Measurements from ENCODE around the gene MUC6.

DNA sequence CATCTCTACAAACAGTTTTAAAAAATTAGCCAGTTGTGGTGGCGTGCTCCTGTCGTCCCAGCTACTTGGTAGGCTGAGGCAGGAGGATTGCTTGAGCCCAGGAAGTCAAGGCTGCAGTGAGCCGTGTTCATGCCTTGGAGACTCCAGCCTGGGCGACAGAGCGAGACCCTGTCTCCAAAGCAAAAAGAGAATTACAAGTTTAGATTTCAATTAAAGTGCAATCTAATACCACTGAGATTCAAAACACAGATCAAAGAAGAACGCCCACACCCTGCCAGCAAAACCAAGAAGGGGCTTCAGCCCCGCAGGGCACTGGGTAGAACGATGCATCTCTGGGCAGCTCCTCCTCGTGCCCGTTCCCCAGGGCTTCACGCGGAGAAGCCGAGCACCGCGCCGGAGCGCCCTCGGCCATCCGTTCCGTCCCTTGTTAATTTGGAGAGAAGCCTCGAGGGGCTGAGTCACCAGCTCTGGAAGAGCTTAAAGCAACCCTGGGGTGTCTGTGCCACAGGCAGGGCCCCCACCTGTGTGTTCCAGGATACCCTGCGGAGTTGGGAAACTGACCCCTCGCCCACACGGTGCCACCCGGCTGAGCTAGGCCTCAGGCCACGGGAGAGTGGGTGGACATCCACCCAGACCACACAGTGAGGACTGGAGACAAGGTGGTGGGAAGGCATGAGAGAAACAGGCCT lies 63.9 kb downstream of the MUC6 start:
- no peak for TF ChIP-seq POLR2A (IDR thresholded peaks at IDR 0.05)
- TF ChIP-seq, protein P1, sequence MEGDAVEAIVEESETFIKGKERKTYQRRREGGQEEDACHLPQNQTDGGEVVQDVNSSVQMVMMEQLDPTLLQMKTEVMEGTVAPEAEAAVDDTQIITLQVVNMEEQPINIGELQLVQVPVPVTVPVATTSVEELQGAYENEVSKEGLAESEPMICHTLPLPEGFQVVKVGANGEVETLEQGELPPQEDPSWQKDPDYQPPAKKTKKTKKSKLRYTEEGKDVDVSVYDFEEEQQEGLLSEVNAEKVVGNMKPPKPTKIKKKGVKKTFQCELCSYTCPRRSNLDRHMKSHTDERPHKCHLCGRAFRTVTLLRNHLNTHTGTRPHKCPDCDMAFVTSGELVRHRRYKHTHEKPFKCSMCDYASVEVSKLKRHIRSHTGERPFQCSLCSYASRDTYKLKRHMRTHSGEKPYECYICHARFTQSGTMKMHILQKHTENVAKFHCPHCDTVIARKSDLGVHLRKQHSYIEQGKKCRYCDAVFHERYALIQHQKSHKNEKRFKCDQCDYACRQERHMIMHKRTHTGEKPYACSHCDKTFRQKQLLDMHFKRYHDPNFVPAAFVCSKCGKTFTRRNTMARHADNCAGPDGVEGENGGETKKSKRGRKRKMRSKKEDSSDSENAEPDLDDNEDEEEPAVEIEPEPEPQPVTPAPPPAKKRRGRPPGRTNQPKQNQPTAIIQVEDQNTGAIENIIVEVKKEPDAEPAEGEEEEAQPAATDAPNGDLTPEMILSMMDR (IDR thresholded peaks at IDR 0.05 in 4 of 5, conservative IDR thresholded peaks at IDR 0.05 in 1 of 5), result no peak
